Epithelial cell of prostate (primary cell): ENCODE data around the gene RUFY3.
"Not testable (repeated sequence)": the region's sequence is repeated elsewhere in the genome, so short reads cannot be mapped to it uniquely, and the experiment has no call there.

ENCODE experiments used
- DNase-seq: peaks from one replicate; pipeline ENCODE4 v3.0.0-alpha.2; 2011; ENCODE audit warnings: low read depth, low spot score
- H3K27ac ChIP-seq: fragments of 450-650 bp; 2 replicates; pipeline ENCODE4 v1.5.1; 2017; ENCODE audit warnings: mild to moderate bottlenecking

Gene RUFY3

DNA sequence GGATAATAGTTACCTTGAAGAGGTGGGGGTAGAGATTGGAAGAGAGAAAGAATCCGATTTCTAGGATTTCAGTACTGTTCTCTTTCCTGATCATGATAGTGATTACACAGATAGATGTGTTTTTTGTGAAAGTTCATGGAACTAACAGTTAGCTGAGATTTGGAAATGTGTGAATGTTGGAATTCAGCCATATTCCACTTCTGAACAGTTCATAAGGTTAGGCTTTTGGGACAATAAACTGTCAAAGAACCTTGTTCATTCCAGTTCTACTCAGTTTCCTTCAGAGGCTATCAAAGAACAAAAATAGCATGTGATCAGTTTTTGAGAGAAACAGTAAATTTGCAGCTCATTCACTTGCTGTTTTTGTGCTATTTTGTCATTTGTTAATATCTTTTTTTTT is 43.6 kb downstream of the RUFY3 start:
- no peak for DNase-seq
- H3K27ac ChIP-seq: no peak overlapping the region

DNA sequence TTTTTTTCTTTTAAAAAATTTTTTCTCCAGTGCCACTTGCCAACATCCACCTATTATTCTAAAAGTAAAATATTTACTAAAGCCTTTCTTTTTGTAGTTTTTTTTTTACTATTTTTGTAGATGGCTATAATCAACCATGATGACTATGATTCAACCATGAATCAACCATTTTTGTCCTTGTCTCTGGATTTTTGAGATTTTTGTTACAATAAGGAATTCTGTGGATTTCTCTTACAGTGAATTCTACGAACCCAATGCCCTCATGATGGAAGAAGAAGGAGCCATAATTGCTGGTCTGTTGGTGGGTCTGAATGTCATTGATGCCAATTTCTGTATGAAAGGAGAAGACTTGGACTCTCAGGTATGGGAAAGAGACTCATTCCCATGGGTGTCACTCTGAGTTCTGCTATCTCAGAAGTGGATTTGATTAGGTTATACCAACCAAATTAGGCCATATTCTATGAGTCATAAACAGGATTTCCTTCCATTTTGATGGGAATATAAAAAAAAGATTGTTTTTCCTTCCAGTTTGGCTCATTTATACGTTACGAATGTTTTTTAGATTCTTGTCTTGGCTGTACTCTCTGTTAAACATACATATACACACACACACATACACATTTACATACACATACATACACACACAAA is 46.7 kb downstream of the RUFY3 start:
- no peak for DNase-seq
- H3K27ac ChIP-seq: no peak overlapping the region

DNA sequence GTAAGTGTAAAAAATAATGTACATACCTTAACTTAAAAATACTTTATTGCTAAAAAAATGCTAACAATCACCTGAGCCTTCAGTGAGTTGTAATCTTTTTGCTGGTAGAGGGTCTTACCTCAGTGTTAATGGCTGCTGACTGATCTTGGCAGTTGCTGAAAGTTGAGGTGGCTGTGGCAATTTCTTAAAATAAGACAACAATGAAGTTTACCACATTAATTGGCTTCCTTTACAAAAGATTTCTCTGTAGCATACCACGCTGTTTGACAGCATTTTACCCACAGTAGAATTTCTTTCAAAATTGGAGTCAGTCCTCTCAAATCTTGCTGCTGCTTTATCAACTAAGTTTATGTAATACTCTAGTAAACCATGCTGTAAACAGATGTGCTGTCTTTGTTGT is 47.6 kb downstream of the RUFY3 start:
- DNase-seq, H3K27ac ChIP-seq: not testable (repeated sequence)

DNA sequence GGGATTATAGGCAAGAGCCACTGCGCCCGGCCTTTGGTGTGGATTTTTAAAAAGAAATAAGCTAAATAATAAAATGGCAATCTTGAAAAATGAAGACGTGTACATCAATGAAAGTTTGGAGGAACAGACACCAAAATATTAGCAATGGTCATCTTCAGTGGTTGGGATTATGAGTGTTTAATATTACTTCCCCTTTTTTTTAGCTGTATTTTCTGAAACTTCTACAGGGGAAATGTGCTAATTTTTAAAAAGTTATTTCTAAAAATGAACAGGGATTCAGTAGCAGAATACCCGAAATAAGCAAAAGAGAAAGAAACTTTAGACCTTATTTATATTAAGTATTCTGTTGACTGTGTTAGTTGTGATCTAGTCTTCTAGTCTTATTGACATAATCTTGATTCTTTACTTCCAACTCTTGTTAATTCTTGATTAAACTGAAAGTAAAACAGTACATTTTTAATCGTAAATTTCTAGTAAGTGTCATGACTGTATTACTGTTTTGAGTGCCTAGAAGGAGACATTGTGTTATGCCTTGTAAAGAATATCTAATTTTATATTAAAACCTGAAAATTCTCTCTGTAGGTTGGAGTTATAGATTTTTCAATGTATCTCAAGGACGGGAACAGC is 51.3 kb downstream of the RUFY3 start:
- H3K27ac ChIP-seq: no peak overlapping the region
- no peak for DNase-seq

DNA sequence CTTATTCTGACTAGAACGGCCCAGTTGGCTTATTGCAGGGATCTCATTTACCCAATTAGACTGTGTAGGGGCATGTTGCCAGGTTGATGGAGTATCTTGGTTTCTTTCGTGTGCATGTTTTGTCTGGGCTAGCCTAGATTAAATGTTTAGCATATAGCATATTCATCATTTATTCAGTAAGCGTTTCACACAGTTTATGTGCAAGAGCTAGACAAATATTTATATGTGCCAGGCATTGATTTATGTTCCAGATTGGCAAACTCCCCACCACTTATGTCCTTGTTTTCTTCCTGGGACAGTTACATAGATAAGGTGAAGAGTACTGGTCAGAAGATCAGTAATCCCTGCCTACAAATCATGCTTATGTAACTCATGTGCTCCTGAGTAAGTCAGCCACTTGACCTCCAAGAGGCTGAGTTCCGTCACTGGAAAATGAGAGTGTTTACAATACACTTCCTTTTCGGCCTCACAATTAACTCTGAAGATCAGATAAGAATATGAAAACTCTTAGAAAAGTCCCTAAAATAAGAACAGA is 57.2 kb downstream of the RUFY3 start:
- DNase-seq: no peak

DNA sequence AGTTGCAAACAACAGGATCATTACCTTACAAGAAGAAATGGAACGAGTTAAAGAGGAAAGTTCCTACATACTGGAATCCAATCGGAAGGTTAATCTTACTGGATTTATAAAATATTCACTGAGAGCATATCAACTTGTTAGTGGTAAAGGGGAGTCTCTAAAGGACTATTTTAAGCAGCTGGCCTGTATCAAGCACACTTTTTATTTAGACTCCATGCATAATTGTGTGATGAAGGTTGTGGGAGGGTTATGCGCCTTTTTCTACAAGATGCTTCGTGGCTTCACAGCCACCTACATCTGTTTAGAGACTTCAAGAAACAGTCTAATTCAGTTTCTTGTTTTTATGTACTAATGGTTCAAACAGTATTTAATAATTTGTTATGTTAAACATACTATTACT is 61.3 kb downstream of the RUFY3 start:
- DNase-seq: no peak
- no peak overlapping the region for H3K27ac ChIP-seq

More for the DNA sequence above, 57.2 kb downstream of the RUFY3 start:
- H3K27ac ChIP-seq: no peak overlapping the region

DNA sequence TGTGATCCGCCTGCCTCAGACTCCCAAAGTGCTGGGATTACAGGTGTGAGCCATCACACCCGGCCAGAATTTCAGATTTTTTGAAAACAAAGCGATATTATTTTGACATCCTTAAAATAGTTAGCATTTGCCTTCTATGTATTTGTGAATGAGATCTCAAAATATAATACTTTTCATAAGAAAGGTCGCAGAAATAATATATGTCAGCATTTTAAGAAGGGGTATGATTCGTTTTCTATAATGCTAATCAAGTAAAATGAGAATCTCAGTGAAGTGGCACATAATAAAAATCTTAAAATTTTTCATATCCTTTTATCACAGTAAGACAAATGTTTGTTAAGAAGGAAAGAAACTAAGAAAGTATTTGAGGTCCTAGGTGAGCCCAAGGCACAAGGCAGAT is 65.7 kb downstream of the RUFY3 start:
- no peak for DNase-seq
- H3K27ac ChIP-seq: no peak overlapping the region

DNA sequence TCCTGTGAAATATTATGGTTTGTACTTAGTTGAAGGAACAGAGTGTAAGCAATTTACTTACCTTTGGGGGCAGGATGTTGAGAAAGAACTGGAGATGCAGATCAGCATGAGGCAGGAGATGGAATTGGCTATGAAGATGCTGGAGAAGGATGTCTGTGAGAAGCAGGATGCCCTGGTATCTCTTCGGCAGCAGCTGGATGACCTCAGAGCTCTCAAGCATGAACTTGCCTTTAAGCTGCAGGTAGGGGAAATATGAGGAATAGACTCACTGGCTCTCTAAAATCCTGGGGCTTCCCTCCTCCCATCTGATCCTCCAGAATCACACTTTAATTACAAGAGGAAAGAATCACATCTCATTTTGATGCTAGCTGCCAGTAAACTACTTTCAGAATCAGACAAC is 67.0 kb downstream of the RUFY3 start:
- no peak overlapping the region for H3K27ac ChIP-seq
- DNase-seq: no peak

DNA sequence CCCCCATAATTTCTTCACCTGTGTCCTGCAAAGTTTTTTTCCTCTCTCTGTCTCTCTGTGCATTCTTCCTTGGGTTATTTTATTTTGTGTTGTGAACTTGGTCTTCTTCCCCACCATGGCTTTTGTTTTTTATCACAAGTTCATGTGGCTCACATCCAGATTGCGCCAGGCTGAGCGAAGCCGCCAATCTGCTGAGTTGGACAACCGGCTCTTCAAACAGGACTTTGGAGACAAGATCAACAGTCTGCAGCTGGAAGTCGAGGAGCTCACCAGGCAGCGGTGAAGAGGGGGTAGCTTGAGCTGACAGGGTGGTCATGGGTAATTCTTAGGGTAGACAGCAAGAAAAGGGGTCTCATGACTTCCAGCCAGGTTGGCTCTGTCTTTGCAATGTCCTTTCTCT is 71.9 kb downstream of the RUFY3 start:
- no peak overlapping the region for H3K27ac ChIP-seq
- DNase-seq: no peak

DNA sequence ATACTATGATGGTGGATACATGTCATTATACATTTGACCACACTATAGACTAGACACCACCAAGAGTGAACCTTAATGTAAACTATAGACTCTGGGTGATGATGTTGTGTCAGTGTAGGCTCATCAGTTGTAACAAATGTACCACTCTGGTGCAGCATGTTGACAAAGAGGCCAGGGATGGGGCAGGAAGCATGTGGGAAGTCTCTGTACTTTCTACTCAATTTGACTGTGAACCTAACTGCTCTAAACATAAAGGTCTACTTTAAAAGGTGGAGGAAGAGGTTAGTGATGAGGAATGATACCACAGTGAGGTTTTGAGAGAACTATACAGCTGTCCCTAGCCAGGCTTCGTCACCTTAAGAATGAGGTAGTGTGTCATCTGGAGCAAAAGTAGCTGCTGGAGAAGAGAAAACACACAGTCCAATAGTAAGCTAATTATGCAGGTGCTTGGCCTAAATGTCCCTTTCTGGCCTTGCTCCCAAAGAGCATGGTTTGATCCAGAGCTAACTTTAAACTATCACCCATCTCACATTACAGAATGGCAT is 79.6 kb downstream of the RUFY3 start:
- H3K27ac ChIP-seq: no peak overlapping the region
- no peak for DNase-seq

DNA sequence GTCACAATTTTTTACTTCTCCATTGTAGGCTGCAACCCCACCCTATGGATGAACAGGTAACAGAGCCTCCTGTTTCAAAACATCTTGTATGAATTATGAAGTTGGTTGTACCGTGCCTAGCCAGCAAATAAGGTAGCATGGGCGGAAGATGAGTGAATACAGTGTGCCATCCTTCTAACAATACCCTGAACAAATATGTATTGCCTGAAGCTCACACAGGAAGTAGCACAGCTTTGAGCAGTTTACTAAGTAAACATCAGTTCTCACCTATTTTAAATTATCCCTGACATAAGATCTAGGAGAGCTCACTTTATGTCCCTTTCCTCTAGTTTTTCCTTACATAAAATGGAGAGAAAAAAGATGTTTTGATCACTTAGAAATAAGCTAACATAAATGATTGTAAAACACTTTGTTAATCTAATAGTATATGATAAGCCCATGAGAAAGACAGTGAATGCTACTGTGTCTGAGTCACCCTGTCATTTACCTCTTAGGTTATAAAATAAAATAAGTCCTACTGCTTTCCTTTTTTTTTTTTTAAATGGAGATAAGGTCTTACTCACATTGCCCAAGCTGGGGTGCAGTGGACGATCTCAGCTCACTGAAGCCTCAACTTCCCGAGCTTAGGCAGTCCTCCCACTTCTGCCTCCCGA is 81.3 kb downstream of the RUFY3 start:
- no peak overlapping the region for H3K27ac ChIP-seq
- no peak for DNase-seq

DNA sequence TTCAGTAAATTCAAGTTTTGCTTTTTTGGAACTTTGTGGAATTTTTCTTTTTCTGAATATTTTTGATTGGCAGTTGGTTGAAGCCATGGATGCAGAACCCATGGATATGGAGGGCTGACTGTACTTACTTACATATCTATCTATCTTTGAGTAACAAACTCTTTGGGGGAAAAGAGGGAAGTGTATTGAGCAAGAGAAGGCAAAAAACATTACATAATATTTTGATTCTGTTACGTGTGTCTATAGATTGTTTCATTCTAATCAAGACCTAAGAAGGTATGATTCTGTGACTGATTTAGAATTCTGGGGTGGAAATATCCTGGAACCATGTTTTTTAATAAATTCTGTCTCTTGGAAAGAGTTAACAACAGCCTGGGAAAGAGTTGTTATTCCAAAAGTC is 86.4 kb downstream of the RUFY3 start:
- DNase-seq: no peak
- no peak overlapping the region for H3K27ac ChIP-seq

DNA sequence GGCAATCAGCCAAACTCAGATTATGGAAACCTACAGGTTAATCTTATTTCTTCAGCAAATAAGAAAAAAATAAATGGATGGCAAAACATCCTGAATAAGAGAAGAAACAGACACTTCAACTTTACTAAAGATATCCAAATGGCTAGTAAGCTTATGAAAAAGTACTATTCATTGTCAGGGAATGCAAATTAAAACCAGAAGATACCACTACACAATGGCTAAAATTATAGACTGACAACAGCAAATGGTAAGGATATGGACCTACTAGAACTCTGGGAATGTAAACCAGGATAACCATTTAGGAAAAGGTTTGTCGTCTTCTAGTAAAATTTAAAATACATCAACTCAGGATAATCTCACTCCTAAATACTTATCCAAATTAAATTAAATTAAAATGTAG is 93.6 kb downstream of the RUFY3 start:
- no peak for DNase-seq
- H3K27ac ChIP-seq: no peak overlapping the region

DNA sequence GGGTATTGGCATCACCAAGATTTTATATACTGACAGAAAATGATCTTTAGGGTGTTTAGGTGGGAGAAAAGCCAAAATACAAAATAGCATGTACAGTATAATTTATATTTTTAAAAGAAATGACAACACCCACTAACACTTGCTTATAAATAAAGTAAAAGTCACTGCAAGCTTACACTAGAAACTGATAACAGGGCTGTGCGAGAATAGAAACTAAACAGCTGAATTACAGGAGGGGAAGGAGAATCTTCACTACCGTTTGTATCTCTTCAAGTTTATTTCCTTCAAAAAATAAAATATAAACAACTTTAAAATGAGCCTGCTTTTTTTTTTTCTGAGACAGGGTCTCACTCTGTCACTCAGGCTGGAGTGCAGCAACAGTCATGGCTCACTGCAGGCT is 95.1 kb downstream of the RUFY3 start:
- H3K27ac ChIP-seq: no peak overlapping the region
- DNase-seq: no peak

DNA sequence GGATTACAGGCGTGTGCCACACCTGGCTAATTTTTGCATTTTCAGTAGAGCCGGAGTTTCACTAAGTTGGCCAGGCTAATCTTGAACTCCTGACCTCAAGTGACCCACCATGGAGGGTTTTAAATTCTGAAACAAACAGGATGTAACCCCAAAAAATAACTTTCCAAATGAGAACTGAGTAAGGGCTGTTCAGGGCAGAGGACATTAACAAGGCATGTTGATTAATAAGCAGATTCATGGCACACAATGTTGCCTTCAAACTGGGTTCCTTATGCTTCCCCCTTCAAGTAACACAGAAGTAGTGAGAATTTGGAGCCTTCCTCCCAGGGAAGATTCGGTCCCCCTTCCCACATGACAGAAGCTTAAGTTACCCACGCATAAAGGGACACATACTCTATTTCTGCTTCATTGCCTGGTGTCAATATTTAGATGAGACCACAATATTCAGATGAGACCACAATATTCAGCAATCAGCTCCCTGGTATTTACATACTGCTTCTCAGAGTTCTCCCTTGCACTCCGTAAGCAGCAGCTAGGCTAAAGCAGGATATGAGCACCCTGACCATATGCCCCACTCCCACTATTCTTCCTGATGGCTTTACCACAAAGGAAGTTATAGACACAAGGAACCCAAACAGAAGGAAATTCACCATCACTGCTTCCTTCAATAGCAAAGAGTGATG is 96.5 kb downstream of the RUFY3 start:
- no peak overlapping the region for H3K27ac ChIP-seq
- DNase-seq: no peak

DNA sequence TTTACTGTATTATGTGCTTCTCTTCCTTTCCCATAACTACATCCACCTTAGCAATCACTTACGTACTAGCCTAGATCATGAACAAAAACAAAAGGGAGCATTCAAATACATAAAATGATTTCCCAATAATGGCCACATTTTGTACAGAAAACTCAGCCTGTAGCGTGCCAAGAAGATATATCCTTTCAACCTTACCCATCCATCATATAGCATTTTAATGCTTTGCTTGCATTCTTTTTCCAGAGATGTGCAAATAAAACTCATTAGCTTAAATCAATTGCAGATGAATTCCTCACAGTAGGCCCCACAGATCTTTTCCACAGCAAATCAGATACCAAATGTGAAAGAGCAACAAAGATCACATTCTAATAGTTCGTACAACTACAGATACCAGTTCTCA is 97.2 kb downstream of the RUFY3 start:
- no peak for DNase-seq
- no peak overlapping the region for H3K27ac ChIP-seq

DNA sequence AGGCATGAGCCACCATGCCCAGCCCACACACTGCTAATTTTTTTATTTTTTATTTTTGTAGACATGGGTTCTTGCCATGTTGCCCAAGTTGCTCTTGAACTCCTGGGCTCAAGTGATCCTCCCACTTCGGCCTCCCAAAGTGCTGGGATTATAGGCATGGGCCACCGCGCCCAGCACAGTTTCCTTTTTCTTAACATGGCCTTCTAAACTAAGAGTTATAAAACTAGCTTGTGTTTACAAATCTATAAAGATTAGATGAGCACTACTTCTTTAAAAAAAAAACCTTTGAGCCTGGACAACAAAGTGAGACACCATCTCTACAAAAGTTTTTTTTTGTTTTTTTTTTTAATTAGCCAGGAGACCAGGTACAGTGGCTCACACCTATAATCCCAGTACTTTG is 107.3 kb downstream of the RUFY3 start:
- DNase-seq: no peak
- H3K27ac ChIP-seq: no peak overlapping the region

DNA sequence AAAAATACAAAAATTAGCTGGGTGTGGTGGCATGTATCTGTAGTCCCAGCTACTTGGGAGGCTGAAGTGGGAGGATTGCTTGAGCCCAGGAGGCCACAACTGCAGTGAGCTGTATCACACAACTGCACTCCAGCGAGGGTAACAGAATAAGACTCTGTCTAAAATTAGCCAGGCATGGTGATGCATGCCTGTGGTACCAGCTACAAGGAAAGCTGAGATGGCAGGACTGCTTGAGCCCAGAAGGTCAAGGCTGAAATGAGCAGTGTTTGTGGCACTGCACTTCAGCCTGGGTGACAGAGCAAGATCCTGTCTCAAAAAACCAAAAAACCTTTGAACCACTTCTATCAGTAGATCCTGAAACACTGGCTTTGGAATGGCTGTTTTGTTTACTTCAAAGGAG is 107.7 kb downstream of the RUFY3 start:
- DNase-seq: no peak

DNA sequence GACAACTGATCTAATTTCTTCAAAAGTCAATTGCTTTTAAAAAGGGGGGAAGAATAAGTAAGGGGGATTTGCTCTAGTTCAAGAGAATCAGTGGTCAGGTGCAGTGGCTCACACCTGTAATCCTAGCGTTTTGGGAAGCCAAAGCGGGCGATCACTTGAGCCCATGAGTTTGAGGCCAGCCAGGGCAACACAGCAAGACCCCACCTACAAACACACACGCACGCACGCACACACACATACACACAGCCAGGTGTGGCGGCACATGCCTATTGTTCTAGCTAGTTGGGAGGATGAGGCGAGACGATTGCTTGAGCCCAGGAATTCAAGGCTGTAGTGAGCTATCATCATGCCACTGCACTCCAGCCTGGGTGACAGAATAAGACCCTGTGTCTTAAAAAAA is 108.3 kb downstream of the RUFY3 start:
- H3K27ac ChIP-seq: no peak overlapping the region
- no peak for DNase-seq

More for the DNA sequence above, 107.7 kb downstream of the RUFY3 start:
- H3K27ac ChIP-seq: no peak overlapping the region

DNA sequence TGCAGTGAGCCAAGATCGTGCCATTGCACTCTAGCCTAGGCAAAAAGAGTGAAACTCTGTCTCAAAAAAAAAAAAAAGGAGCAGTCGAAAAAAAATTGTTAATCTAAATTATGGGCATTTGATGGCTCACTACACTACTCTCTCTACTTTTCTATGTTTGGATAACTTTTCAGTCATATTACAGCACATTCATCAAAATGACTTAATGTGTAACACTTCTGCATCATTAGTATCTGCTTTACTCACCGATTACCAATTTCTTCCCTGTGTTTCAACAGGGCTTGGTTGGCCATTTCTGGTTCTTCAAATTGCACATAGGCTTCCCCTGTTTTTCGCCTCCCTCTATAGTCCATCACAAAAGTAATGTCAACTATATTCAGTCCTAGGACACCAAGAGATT is 109.5 kb downstream of the RUFY3 start:
- no peak overlapping the region for H3K27ac ChIP-seq
- DNase-seq: no peak

DNA sequence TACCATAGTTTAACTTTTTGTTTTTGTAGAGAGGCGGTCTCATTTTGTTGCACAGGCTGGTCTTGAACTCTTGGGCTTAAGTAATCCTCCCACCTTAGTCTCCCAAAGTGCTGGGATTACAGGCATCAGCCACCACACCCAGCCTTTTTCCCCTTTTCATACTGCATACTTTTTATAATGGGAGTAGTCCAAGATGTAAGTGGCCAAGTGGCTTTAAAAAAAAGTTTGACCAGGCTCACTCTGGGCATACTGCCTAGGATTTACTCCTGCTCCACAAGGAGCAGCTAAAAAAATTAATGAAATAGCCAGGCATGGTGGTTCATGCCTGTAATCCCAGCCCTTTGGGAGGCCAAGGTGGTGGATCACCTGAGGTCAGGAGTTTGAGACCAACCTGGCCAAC is 111.9 kb downstream of the RUFY3 start:
- no peak for DNase-seq
- no peak overlapping the region for H3K27ac ChIP-seq
